Erythroblast (primary cell): ENCODE measurements around the gene TCEAL1.

Source experiments
- GATA1 ChIP-seq: IDR thresholded peaks from 2 replicates; pipeline ENCODE4 v1.6.1; 2011; ENCODE audit warnings: low read depth, mild to moderate bottlenecking, control low read depth, low read length, moderate library complexity
- POLR2A ChIP-seq: IDR thresholded peaks from 2 replicates; pipeline ENCODE4 v1.6.1; 2011; ENCODE audit warnings: mild to moderate bottlenecking, low read length

DNA sequence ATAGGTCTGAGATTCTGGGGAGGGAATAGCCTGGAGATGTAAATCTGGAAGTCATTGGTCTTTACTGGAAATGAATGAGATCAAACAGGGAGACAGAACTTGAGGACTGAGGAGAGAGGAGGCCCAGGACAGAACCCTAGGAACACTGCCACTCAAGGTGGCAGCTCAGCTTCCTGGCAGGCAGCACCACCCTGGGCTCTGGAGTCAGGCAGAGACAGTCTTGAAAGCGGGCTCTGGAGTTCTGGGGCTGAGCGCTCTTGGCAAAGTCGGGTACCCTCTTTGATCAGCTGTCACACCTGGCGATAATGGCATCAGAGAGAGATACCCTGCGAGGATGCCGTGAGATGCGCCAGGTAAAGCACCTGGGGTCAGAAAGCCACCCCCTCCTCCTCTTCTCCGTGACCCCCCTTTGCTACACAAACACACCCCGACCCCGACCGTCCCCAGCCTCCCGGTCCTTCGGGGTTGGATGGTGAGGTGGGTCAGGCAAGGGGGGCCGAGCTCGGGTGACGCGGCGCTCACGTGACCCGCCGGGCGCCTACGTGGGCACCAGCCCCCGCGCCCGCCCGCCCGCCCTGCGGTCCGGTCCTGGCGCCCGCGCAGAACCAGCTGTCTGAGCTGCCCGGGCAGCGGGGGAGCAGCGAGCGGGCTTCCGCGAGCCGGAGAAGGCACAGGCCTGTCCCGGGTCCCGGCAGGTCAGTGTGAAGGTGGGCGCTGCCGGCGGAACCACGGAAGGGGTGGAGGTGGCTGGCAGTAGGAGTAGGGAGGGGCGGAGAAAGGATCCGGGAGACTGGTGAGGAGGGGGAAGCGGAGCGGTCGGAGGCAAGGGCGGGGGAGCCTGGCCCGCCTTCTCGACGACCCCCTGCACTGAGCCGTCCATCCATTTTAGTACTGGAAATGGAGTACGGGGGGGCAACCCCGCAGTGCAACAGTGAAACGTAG, 21.1 kb upstream of the TCEAL1 start, which contains the start of gene TCEAL3:
- TF ChIP-seq POLR2A (no peak), GATA1 (no peak)
